Neural progenitor cell (in vitro differentiated cells): ENCODE data around the gene MMS19.

Experiments
- EZH2 ChIP-seq: fragments of 200-600 bp; sonication (generic); IDR thresholded peaks from 2 replicates; pipeline ENCODE4 v1.6.1; 2017; ENCODE audit warnings: antibody characterized with exemption, mild to moderate bottlenecking, moderate library complexity
- EZH2phosphoT487 ChIP-seq: fragments of 200-600 bp; sonication (generic); IDR thresholded peaks from 2 replicates; pipeline ENCODE4 v1.6.1; 2017; ENCODE audit warnings: antibody characterized with exemption
- TF ChIP-seq, protein P1 (sequence below): fragments of 200-600 bp; sonication (generic); IDR thresholded peaks from 2 replicates; pipeline ENCODE4 v1.5.1; 2017; ENCODE audit warnings: antibody characterized with exemption, mild to moderate bottlenecking

DNA sequence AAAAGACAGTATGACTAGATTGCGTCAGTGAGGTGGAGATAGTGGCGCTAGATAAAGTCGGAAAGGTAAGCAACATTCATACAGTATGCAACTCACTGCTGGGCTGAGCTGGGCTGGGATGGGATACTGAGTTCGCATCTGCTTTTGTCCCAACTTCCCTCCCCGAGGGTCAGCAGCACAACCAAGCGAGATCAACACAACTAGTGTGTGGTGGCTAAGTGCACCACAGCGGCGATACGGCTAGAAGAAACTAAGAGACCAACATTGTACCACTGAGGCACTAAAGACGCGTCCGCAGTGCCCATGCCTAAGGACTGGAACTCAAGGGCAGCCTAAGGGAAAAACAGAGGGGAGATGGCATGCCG is 52.9 kb downstream of the MMS19 start:
- TF ChIP-seq, protein P1, sequence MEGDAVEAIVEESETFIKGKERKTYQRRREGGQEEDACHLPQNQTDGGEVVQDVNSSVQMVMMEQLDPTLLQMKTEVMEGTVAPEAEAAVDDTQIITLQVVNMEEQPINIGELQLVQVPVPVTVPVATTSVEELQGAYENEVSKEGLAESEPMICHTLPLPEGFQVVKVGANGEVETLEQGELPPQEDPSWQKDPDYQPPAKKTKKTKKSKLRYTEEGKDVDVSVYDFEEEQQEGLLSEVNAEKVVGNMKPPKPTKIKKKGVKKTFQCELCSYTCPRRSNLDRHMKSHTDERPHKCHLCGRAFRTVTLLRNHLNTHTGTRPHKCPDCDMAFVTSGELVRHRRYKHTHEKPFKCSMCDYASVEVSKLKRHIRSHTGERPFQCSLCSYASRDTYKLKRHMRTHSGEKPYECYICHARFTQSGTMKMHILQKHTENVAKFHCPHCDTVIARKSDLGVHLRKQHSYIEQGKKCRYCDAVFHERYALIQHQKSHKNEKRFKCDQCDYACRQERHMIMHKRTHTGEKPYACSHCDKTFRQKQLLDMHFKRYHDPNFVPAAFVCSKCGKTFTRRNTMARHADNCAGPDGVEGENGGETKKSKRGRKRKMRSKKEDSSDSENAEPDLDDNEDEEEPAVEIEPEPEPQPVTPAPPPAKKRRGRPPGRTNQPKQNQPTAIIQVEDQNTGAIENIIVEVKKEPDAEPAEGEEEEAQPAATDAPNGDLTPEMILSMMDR: no peak
- TF ChIP-seq EZH2: no peak
- no peak for TF ChIP-seq EZH2phosphoT487
